ENCODE data around the gene MGME1. TPM values are rescaled to one million over a fixed set of nuclear protein-coding genes. Genes with fewer than 3 reads are reported as not detected.
"Not testable (repeated sequence)": the region's sequence is repeated elsewhere in the genome, so short reads cannot be mapped to it uniquely, and the experiment has no call there.

MGME1 gene
- total RNA-seq, 1 experiment from 2014 or later = 26.5 TPM

- Histone ChIP-seq H3K4me2 (ENCODE audit: low read depth, low read length, poor library complexity, severe bottlenecking) (no peak overlapping the region), H4K20me1 (ENCODE audit: insufficient read depth, low read depth, low read length) (0 out of 2 replicates have a peak, but pooled peaks cover 4% of the 10 kb centered on the region), H3K9me2 (replicated peaks; ENCODE audit: insufficient read depth, low read length) (no peaks in the 10 kb centered on the region), H3K9me3 (ENCODE audit: low read length) (no peaks in the 10 kb centered on the region), H3K4me3 (ENCODE audit: low read length) (no peak overlapping the region), H3K4me1 (ENCODE audit: low read length) (no peaks in the 10 kb centered on the region), H3K79me2 (ENCODE audit: low read length) (no peaks in the 10 kb centered on the region), H3K27me3 (ENCODE audit: low read length) (no peaks in the 10 kb centered on the region), H3K36me3 (ENCODE audit: insufficient read depth, low read length) (no peaks in the 10 kb centered on the region), H2AFZ (ENCODE audit: low read length) (no peak overlapping the region), H3K9ac (ENCODE audit: low read length) (no peak overlapping the region), H3K27ac (ENCODE audit: low read length) (no peak overlapping the region)
- DNase-seq = peak; percentile 78
These were observed 50.2 kb downstream of the MGME1 start for GRCh38 chr20:18019068-18019467.

GRCh38 chr20:18020931-18021330 lies 52.1 kb downstream of the MGME1 start:
- no peak overlapping the region for H3K4me2 ChIP-seq (ENCODE audit: low read depth, low read length, poor library complexity, severe bottlenecking)
- no peaks in the 10 kb centered on the region for H3K79me2 ChIP-seq (ENCODE audit: low read length)
- DNase-seq = no peak
- H3K36me3 ChIP-seq (ENCODE audit: insufficient read depth, low read length) = no peaks in the 10 kb centered on the region
- no peak overlapping the region for H3K4me3 ChIP-seq (ENCODE audit: low read length)
- no peaks in the 10 kb centered on the region for H3K4me1 ChIP-seq (ENCODE audit: low read length)
- H3K9me2 ChIP-seq (replicated peaks; ENCODE audit: insufficient read depth, low read length) = no peaks in the 10 kb centered on the region
- H3K27ac ChIP-seq (ENCODE audit: low read length) = no peak overlapping the region
- no peak overlapping the region for H2AFZ ChIP-seq (ENCODE audit: low read length)
- no peak overlapping the region for H3K9ac ChIP-seq (ENCODE audit: low read length)
- 0 out of 2 replicates have a peak, but pooled peaks cover 4% of the 10 kb centered on the region for H4K20me1 ChIP-seq (ENCODE audit: insufficient read depth, low read depth, low read length)
- H3K9me3 ChIP-seq (ENCODE audit: low read length) = no peaks in the 10 kb centered on the region
- no peaks in the 10 kb centered on the region for H3K27me3 ChIP-seq (ENCODE audit: low read length)

GRCh38 chr20:18024606-18025127 lies 55.8 kb downstream of the MGME1 start:
- Histone ChIP-seq H3K9me3 (ENCODE audit: low read length) (no peaks in the 10 kb centered on the region), H3K4me2 (ENCODE audit: low read depth, low read length, poor library complexity, severe bottlenecking) (no peak overlapping the region), H2AFZ (ENCODE audit: low read length) (no peak overlapping the region), H3K9ac (ENCODE audit: low read length) (no peak overlapping the region), H3K9me2 (replicated peaks; ENCODE audit: insufficient read depth, low read length) (no peaks in the 10 kb centered on the region), H3K4me1 (ENCODE audit: low read length) (peaks cover 7% of the 10 kb centered on the region), H3K27me3 (ENCODE audit: low read length) (no peaks in the 10 kb centered on the region), H3K4me3 (ENCODE audit: low read length) (no peak overlapping the region), H3K36me3 (ENCODE audit: insufficient read depth, low read length) (no peaks in the 10 kb centered on the region), H4K20me1 (ENCODE audit: insufficient read depth, low read depth, low read length) (no peaks in the 10 kb centered on the region), H3K79me2 (ENCODE audit: low read length) (no peaks in the 10 kb centered on the region), H3K27ac (ENCODE audit: low read length) (no peak overlapping the region)
- DNase-seq = no peak

GRCh38 chr20:18027011-18027410 lies 58.2 kb downstream of the MGME1 start:
- H3K4me3 ChIP-seq (ENCODE audit: low read length); H3K79me2 ChIP-seq (ENCODE audit: low read length); H3K36me3 ChIP-seq (ENCODE audit: insufficient read depth, low read length); H2AFZ ChIP-seq (ENCODE audit: low read length); H3K4me2 ChIP-seq (ENCODE audit: low read depth, low read length, poor library complexity, severe bottlenecking); H3K9ac ChIP-seq (ENCODE audit: low read length); DNase-seq; H3K9me2 ChIP-seq (replicated peaks; ENCODE audit: insufficient read depth, low read length); H4K20me1 ChIP-seq (ENCODE audit: insufficient read depth, low read depth, low read length); H3K27me3 ChIP-seq (ENCODE audit: low read length); H3K9me3 ChIP-seq (ENCODE audit: low read length); H3K27ac ChIP-seq (ENCODE audit: low read length): not testable (repeated sequence)
- peaks cover 16% of the 10 kb centered on the region for H3K4me1 ChIP-seq (ENCODE audit: low read length)

GRCh38 chr20:18030020-18030419 lies 61.2 kb downstream of the MGME1 start:
- Histone ChIP-seq H3K9ac (ENCODE audit: low read length) (no peak overlapping the region), H4K20me1 (ENCODE audit: insufficient read depth, low read depth, low read length) (no peaks in the 10 kb centered on the region), H3K4me1 (ENCODE audit: low read length) (peaks cover 16% of the 10 kb centered on the region), H3K9me3 (ENCODE audit: low read length) (no peaks in the 10 kb centered on the region), H3K4me2 (ENCODE audit: low read depth, low read length, poor library complexity, severe bottlenecking) (no peak overlapping the region), H3K36me3 (ENCODE audit: insufficient read depth, low read length) (no peaks in the 10 kb centered on the region), H3K79me2 (ENCODE audit: low read length) (no peaks in the 10 kb centered on the region), H2AFZ (ENCODE audit: low read length) (no peak overlapping the region), H3K27ac (ENCODE audit: low read length) (no peak overlapping the region), H3K4me3 (ENCODE audit: low read length) (no peak overlapping the region), H3K9me2 (replicated peaks; ENCODE audit: insufficient read depth, low read length) (no peaks in the 10 kb centered on the region), H3K27me3 (ENCODE audit: low read length) (0 out of 2 replicates have a peak, but pooled peaks cover 2% of the 10 kb centered on the region)
- DNase-seq = no peak

- Histone ChIP-seq H3K9ac (ENCODE audit: low read length) (no peak overlapping the region), H3K36me3 (ENCODE audit: insufficient read depth, low read length) (no peaks in the 10 kb centered on the region), H3K79me2 (ENCODE audit: low read length) (no peaks in the 10 kb centered on the region)
These were observed 62.2 kb downstream of the MGME1 start for GRCh38 chr20:18031050-18031449.

GRCh38 chr20:18031888-18032509 lies 63.2 kb downstream of the MGME1 start:
- no peak for DNase-seq
- Histone ChIP-seq H3K27ac (ENCODE audit: low read length) (no peak overlapping the region), H2AFZ (ENCODE audit: low read length) (no peak overlapping the region), H3K4me3 (ENCODE audit: low read length) (no peak overlapping the region), H3K9me2 (replicated peaks; ENCODE audit: insufficient read depth, low read length) (no peaks in the 10 kb centered on the region), H3K79me2 (ENCODE audit: low read length) (no peaks in the 10 kb centered on the region), H3K4me1 (ENCODE audit: low read length) (peaks cover 16% of the 10 kb centered on the region), H3K36me3 (ENCODE audit: insufficient read depth, low read length) (no peaks in the 10 kb centered on the region), H3K4me2 (ENCODE audit: low read depth, low read length, poor library complexity, severe bottlenecking) (no peak overlapping the region), H3K9ac (ENCODE audit: low read length) (no peak overlapping the region), H4K20me1 (ENCODE audit: insufficient read depth, low read depth, low read length) (no peaks in the 10 kb centered on the region), H3K27me3 (ENCODE audit: low read length) (0 out of 2 replicates have a peak, but pooled peaks cover 2% of the 10 kb centered on the region), H3K9me3 (ENCODE audit: low read length) (no peaks in the 10 kb centered on the region)

More at GRCh38 chr20:18031050-18031449, 62.2 kb downstream of the MGME1 start:
- DNase-seq = no peak
- Histone ChIP-seq H4K20me1 (ENCODE audit: insufficient read depth, low read depth, low read length) (no peaks in the 10 kb centered on the region), H2AFZ (ENCODE audit: low read length) (no peak overlapping the region), H3K9me2 (replicated peaks; ENCODE audit: insufficient read depth, low read length) (no peaks in the 10 kb centered on the region), H3K27me3 (ENCODE audit: low read length) (0 out of 2 replicates have a peak, but pooled peaks cover 2% of the 10 kb centered on the region), H3K27ac (ENCODE audit: low read length) (no peak overlapping the region), H3K9me3 (ENCODE audit: low read length) (no peaks in the 10 kb centered on the region), H3K4me3 (ENCODE audit: low read length) (no peak overlapping the region), H3K4me1 (ENCODE audit: low read length) (peaks cover 16% of the 10 kb centered on the region), H3K4me2 (ENCODE audit: low read depth, low read length, poor library complexity, severe bottlenecking) (no peak overlapping the region)

- no peak overlapping the region for H3K9ac ChIP-seq (ENCODE audit: low read length)
- no peak overlapping the region for H3K4me2 ChIP-seq (ENCODE audit: low read depth, low read length, poor library complexity, severe bottlenecking)
- no peak for DNase-seq
- no peak overlapping the region for H3K27ac ChIP-seq (ENCODE audit: low read length)
- H3K4me3 ChIP-seq (ENCODE audit: low read length) = no peak overlapping the region
- no peaks in the 10 kb centered on the region for H3K9me3 ChIP-seq (ENCODE audit: low read length)
- 0 out of 2 replicates have a peak, but pooled peaks cover 2% of the 10 kb centered on the region for H3K27me3 ChIP-seq (ENCODE audit: low read length)
- H3K36me3 ChIP-seq (ENCODE audit: insufficient read depth, low read length) = no peaks in the 10 kb centered on the region
- H3K4me1 ChIP-seq (ENCODE audit: low read length) = peaks cover 16% of the 10 kb centered on the region
- no peaks in the 10 kb centered on the region for H3K9me2 ChIP-seq (replicated peaks; ENCODE audit: insufficient read depth, low read length)
- no peaks in the 10 kb centered on the region for H3K79me2 ChIP-seq (ENCODE audit: low read length)
- no peaks in the 10 kb centered on the region for H4K20me1 ChIP-seq (ENCODE audit: insufficient read depth, low read depth, low read length)
- no peak overlapping the region for H2AFZ ChIP-seq (ENCODE audit: low read length)
These were observed 64.4 kb downstream of the MGME1 start for GRCh38 chr20:18032977-18033892.
